Astrocyte (in vitro differentiated cells and primary cell): ENCODE measurements around the gene THOC1. TPM values are rescaled to one million over a fixed set of nuclear protein-coding genes. Genes with fewer than 3 reads are reported as not detected.
A peak's percentile ranks its signal among the peaks of the same experiment; 100 is the strongest.

Source experiments
- DNase-seq: peaks from one replicate; pipeline ENCODE4 v3.0.0-alpha.2; 2010; ENCODE audit warnings: low read depth
- FAIRE-seq: peaks from 2 replicates; lab custom pipeline; 2011; peaks lifted over from hg19 to GRCh38; lab: Jason Lieb, UNC
- H2AFZ ChIP-seq: 2 replicates; pipeline ENCODE4 v1.6.0; 2012; ENCODE audit warnings: low read depth, low read length, inconsistent platforms
- H3K27ac ChIP-seq: 2 replicates; pipeline ENCODE4 v1.5.1; 2011; ENCODE audit warnings: low read depth, low read length, inconsistent platforms
- H3K27me3 ChIP-seq: 2 replicates; pipeline ENCODE4 v1.6.0; 2011; ENCODE audit warnings: low read length, inconsistent platforms; ENCODE audit not compliant: insufficient read depth
- H3K36me3 ChIP-seq: 2 replicates; pipeline ENCODE4 v1.5.1; 2011; ENCODE audit warnings: low read length, inconsistent platforms; ENCODE audit not compliant: insufficient read depth
- H3K4me1 ChIP-seq: 2 replicates; pipeline ENCODE4 v1.5.1; 2011; ENCODE audit warnings: low read length, inconsistent platforms; ENCODE audit not compliant: insufficient read depth
- H3K4me2 ChIP-seq: 2 replicates; pipeline ENCODE4 v1.6.0; 2012; ENCODE audit warnings: low read length, inconsistent platforms
- H3K4me3 ChIP-seq: 2 replicates; pipeline ENCODE4 v1.5.1; 2011; ENCODE audit warnings: low read depth, mild to moderate bottlenecking, low read length, inconsistent platforms; ENCODE audit not compliant: insufficient read depth
- H3K79me2 ChIP-seq: 2 replicates; pipeline ENCODE4 v1.6.0; 2012; ENCODE audit warnings: mild to moderate bottlenecking, low read length, inconsistent platforms; ENCODE audit not compliant: insufficient read depth
- H3K9ac ChIP-seq: 2 replicates; pipeline ENCODE4 v1.6.0; 2012; ENCODE audit warnings: mild to moderate bottlenecking, low read length, inconsistent platforms
- H3K9me3 ChIP-seq: 2 replicates; pipeline ENCODE4 v1.5.1; 2012; ENCODE audit warnings: low read depth, mild to moderate bottlenecking, low read length, inconsistent platforms; ENCODE audit not compliant: insufficient read depth
- H4K20me1 ChIP-seq: 2 replicates; pipeline ENCODE4 v1.6.0; 2012; ENCODE audit warnings: low read length, inconsistent platforms; ENCODE audit not compliant: insufficient read depth
- H3K27ac Mint-ChIP-seq: one replicate; pipeline ENCODE4 v1.8.0; 2021; ENCODE audit warnings: mild to moderate bottlenecking, mixed read lengths; ENCODE audit not compliant: unreplicated experiment
- H3K27me3 Mint-ChIP-seq: one replicate; pipeline ENCODE4 v1.8.0; 2021; ENCODE audit warnings: low read depth, mixed read lengths; ENCODE audit not compliant: unreplicated experiment
- H3K36me3 Mint-ChIP-seq: one replicate; pipeline ENCODE4 v1.8.0; 2021; ENCODE audit warnings: low read depth, mixed read lengths; ENCODE audit not compliant: unreplicated experiment
- H3K4me1 Mint-ChIP-seq: one replicate; pipeline ENCODE4 v1.8.0; 2021; ENCODE audit warnings: low read depth, mixed read lengths; ENCODE audit not compliant: unreplicated experiment
- H3K4me3 Mint-ChIP-seq: one replicate; pipeline ENCODE4 v1.8.0; 2021; ENCODE audit warnings: mild to moderate bottlenecking, moderate library complexity, mixed read lengths; ENCODE audit not compliant: unreplicated experiment
- H3K9me3 Mint-ChIP-seq: one replicate; pipeline ENCODE4 v1.8.0; 2021; ENCODE audit warnings: mild to moderate bottlenecking, mixed read lengths; ENCODE audit not compliant: unreplicated experiment
- CTCF ChIP-seq: IDR thresholded peaks from 2 replicates; pipeline ENCODE4 v1.5.1; 2011; ENCODE audit warnings: low read depth, mild to moderate bottlenecking, inconsistent platforms, low read length, moderate library complexity; ENCODE audit not compliant: insufficient read depth
- EZH2 ChIP-seq: IDR thresholded peaks from 2 replicates; pipeline ENCODE4 v1.6.1; 2012; ENCODE audit warnings: mild to moderate bottlenecking, low read length, inconsistent platforms; ENCODE audit not compliant: insufficient read depth
- total RNA-seq: library from RNA; stranded (reverse); gene quantifications from 2 replicates; pipeline ENCODE4 v1.2.1, GENCODE V29; 2021

THOC1 gene
- total RNA-seq, 1 donor from 2014 or later = 23.1 TPM

- Mint-ChIP-seq H3K27ac (no peak overlapping the region), H3K27me3 (no peaks in the 10 kb centered on the region), H3K36me3 (peaks cover 4% of the 10 kb centered on the region), H3K4me1 (peaks cover 18% of the 10 kb centered on the region), H3K4me3 (no peak overlapping the region), H3K9me3 (no peaks in the 10 kb centered on the region)
- Histone ChIP-seq H3K4me1 (no peaks in the 10 kb centered on the region), H3K9me3 (no peaks in the 10 kb centered on the region), H3K79me2 (peaks cover 3% of the 10 kb centered on the region), H3K27me3 (no peaks in the 10 kb centered on the region), H3K4me2 (no peak overlapping the region), H3K27ac (no peak overlapping the region), H4K20me1 (no peaks in the 10 kb centered on the region), H3K36me3 (peaks cover 56% of the 10 kb centered on the region), H3K4me3 (no peak overlapping the region), H3K9ac (no peak overlapping the region), H2AFZ (no peak overlapping the region)
- FAIRE-seq (peak; percentile 17), DNase-seq (no peak)
- TF ChIP-seq CTCF (no peak), EZH2 (no peak)
Measured at GRCh38 chr18:213505-213904, 54.3 kb downstream of the THOC1 start.

- no peak overlapping the region for H3K4me3 ChIP-seq
- no peak for FAIRE-seq
- no peaks in the 10 kb centered on the region for H3K27me3 Mint-ChIP-seq
- no peaks in the 10 kb centered on the region for H3K4me1 ChIP-seq
- H3K4me2 ChIP-seq = no peak overlapping the region
- H4K20me1 ChIP-seq = no peaks in the 10 kb centered on the region
- H3K36me3 ChIP-seq = peaks cover 56% of the 10 kb centered on the region
- no peak overlapping the region for H3K27ac ChIP-seq
- no peak overlapping the region for H3K9ac ChIP-seq
- no peak for DNase-seq
- no peak for TF ChIP-seq EZH2
- TF ChIP-seq CTCF = no peak
- no peak overlapping the region for H3K27ac Mint-ChIP-seq
- no peaks in the 10 kb centered on the region for H3K9me3 ChIP-seq
- no peaks in the 10 kb centered on the region for H3K9me3 Mint-ChIP-seq
- peaks cover 14% of the 10 kb centered on the region for H3K4me1 Mint-ChIP-seq
- H3K4me3 Mint-ChIP-seq = no peak overlapping the region
- no peak overlapping the region for H2AFZ ChIP-seq
- peaks cover 5% of the 10 kb centered on the region for H3K79me2 ChIP-seq
- peaks cover 4% of the 10 kb centered on the region for H3K36me3 Mint-ChIP-seq
- H3K27me3 ChIP-seq = no peaks in the 10 kb centered on the region
Measured at GRCh38 chr18:212780-213179, 55.1 kb downstream of the THOC1 start.

- H3K27me3 ChIP-seq = no peaks in the 10 kb centered on the region
- no peak overlapping the region for H3K27ac ChIP-seq
- H3K4me3 ChIP-seq = no peak overlapping the region
- Mint-ChIP-seq H3K4me1 (peaks cover 8% of the 10 kb centered on the region), H3K36me3 (peaks cover 4% of the 10 kb centered on the region), H3K4me3 (no peak overlapping the region), H3K27me3 (no peaks in the 10 kb centered on the region), H3K9me3 (no peaks in the 10 kb centered on the region), H3K27ac (no peak overlapping the region)
- H3K4me1 ChIP-seq = no peaks in the 10 kb centered on the region
- FAIRE-seq (no peak), DNase-seq (no peak)
- no peak overlapping the region for H2AFZ ChIP-seq
- TF ChIP-seq EZH2 = no peak
- no peak for TF ChIP-seq CTCF
- H3K4me2 ChIP-seq = no peak overlapping the region
- H3K9ac ChIP-seq = no peak overlapping the region
- peaks cover 10% of the 10 kb centered on the region for H3K79me2 ChIP-seq
- no peaks in the 10 kb centered on the region for H3K9me3 ChIP-seq
- peaks cover 45% of the 10 kb centered on the region for H3K36me3 ChIP-seq
- no peaks in the 10 kb centered on the region for H4K20me1 ChIP-seq
Measured at GRCh38 chr18:211582-211981, 56.3 kb downstream of the THOC1 start.
